HG02973 (cell line): ENCODE data around the gene TP53TG3F.
"Not testable (repeated sequence)": the region's sequence is repeated elsewhere in the genome, so short reads cannot be mapped to it uniquely, and the experiment has no call there.

Experiments
- ATAC-seq: cut with Tn5 transposase; IDR thresholded peaks from one replicate; pipeline ENCODE4 v1.9.1; 2021; ENCODE audit warnings: moderate library complexity; ENCODE audit not compliant: unreplicated experiment

TP53TG3F gene

GRCh38 chr16:33459312-33459711 lies at the start of gene TP53TG3F:
Gene TP53TG3F (plus strand): TSS chr16:33459612. CDS start chr16:33459680, 68 bp downstream.
- ATAC-seq = not testable (repeated sequence)

- ATAC-seq = not testable (repeated sequence)
Observed at GRCh38 chr16:33491611-33492010, 32.2 kb downstream of the TP53TG3F start.

- ATAC-seq = not testable (repeated sequence)
Observed at GRCh38 chr16:33507231-33507630, 47.8 kb downstream of the TP53TG3F start.

- ATAC-seq = not testable (repeated sequence)
Observed at GRCh38 chr16:33509070-33509469, 49.7 kb downstream of the TP53TG3F start.

GRCh38 chr16:33509906-33510305 lies 50.5 kb downstream of the TP53TG3F start:
- not testable (repeated sequence) for ATAC-seq
